DMS79 treated with DMSO at 0.1 percent for 48 hours (cell line): ENCODE results near the gene MEGF6.

Experiments used
- DNase-seq: peaks from one replicate; lab custom pipeline; 2025; lab: John Stamatoyannopoulos, UW

The MEGF6 gene

GRCh38 chr1:3540876-3541275 lies 70.4 kb downstream of the MEGF6 start:
- no peak for DNase-seq

GRCh38 chr1:3539707-3540425 lies 71.4 kb downstream of the MEGF6 start:
- DNase-seq = no peak

GRCh38 chr1:3537359-3537758 lies 73.9 kb downstream of the MEGF6 start:
- no peak for DNase-seq

DNA sequence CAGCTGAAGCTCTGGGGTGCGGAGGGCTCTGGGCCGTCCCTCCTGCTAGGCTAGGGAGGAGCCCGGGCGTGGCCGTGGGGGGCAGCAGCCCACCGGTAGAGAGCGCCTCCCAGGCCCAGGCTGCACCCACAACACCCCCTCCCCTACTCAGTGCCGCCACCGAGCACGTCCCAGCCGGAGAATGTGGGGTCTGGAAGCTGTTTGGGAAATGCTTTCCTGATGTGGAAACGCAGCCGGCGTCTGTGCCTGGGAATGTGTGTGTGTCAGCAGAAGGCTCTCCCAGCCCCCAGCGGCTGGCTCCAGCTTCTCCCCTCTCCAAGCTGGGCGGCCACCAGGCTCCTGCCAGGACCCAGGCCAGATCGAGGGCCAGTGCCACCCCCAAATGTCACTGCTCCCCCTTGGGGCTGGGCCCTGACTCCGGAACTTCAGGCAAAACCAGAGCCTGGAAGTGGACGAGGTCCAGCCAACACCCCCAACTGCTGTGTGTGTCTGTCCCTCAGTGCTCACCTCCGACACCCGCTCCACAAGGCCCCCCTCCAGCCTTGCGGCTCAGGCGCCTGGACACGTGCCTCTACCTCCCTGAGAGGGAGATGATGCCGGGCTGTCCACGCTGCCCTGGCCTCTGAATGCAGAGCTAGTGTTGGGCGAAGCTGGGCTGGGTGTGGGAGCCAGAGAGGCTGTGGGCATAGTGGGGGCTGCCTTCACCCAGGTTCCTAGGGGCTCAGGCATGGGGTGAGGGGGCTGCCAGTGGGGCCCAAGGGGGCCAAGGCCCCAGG lies 74.7 kb downstream of the MEGF6 start:
- DNase-seq = no peak

DNA sequence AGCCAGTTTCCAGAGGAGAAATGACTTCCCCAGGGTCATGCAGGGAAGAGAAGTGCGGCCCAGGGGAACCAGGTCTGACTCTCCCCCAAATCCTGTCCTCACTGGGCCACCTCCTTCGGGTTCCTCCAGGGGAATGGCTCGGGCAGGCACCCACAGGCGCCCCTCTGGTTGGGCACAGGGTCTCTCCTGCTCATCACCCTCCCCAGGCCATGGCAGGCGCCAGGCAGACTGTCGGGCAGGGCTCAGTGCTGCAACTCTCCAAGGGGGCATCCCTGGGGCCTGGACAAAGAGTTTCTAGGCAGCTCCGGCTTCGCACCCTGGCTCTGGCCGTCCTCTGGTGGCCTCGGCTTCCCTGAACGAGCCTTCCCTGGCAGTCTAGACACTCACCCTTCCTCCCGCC lies 75.6 kb downstream of the MEGF6 start:
- no peak for DNase-seq

GRCh38 chr1:3534803-3535637 lies 76.3 kb downstream of the MEGF6 start:
- no peak for DNase-seq

- no peak for DNase-seq
These were observed 78.0 kb downstream of the MEGF6 start for GRCh38 chr1:3533067-3534048.

GRCh38 chr1:3531928-3532327 lies 79.4 kb downstream of the MEGF6 start:
- no peak for DNase-seq

GRCh38 chr1:3530926-3531818 lies 80.1 kb downstream of the MEGF6 start:
- peak; percentile 74 for DNase-seq

- DNase-seq = peak; percentile 76
These were observed 81.0 kb downstream of the MEGF6 start for GRCh38 chr1:3530086-3530925.

DNA sequence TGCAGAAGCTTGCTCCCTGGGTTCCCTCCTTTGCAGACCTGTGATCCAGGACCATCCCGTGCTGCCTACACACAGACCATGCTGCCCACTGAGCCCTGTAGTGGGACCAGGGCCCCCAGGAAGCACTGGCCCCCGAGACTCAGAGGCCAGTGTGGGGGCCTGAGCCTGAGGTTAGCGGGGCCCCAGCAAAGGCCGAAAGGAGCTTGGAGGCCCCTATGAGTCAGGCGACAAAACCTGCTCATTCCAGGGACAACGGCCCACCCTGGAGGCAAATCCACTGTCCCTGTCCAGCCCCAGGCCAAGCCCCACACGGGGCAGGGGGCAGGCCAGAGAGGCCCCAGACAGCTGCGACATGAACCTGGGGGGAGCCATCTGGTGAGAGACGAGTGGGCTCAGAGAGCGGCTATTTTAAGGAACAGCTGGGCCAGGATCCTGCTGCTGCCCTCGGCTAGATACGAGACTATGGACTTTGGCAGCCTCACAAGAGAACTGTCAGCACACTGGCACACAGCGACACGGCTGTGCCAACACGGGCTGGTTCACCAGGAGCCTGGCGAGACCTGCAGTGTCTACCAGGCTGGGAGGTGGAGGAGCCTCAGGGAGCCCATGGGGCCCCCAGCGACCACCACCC lies 82.1 kb downstream of the MEGF6 start:
- no peak for DNase-seq

DNA sequence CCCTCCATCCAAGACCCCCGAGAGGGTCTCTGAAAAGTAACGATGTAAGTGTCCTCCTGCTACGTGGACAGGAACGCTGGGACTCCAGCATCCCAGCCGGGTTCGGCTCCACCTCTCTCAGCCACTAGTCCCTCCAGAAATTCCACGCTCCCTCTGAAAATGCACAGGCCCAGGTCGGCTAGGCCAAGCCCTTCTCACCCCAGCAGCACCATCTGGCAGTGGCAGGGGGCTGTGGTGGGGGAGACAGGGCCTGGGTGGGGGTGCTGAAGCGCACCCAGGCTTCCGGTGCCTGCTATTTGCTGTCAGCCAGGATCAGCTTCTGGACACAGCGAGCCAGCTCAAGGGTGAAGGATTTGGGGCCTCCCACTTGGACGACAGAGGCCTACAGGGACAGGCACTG lies 83.5 kb downstream of the MEGF6 start:
- DNase-seq = no peak

GRCh38 chr1:3525551-3526482 lies 85.5 kb downstream of the MEGF6 start:
- no peak for DNase-seq

GRCh38 chr1:3524556-3525203 lies 86.6 kb downstream of the MEGF6 start:
- DNase-seq = no peak

GRCh38 chr1:3523980-3524379 lies 87.3 kb downstream of the MEGF6 start:
- DNase-seq = no peak

DNA sequence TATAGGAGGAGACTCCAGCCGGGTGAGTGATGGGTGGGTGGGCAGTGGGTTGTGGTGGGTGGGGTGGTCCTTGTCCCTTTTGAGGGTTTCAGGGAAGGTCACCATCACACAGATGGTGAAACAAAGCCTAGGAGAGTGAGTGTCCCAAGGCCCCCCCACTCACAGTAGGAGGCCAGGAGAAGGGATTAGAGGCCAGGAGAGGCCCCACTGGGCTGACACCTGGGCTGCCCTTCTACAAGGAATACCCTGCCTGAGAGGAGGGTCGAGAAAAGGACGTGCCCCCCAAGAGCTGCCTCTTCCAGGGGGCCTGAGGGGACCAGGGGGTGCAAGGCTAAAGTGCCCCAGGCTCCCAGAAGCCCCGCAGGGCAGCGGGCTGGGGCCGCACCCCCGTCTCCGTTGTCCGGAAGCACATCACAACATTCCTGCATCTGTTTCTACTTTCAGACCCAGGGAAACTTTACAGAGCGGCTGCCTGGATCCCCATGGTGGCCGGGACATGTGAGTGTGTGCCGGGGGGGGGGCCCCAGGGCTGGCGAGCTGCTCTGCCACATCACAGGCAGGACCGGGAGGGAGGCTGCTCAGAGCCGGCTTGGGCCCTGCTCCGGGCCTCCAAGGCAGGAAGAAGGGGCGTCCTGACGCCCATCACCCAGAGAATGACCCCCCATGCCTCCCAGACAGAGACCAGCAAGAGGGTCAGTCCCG lies 88.6 kb downstream of the MEGF6 start:
- no peak for DNase-seq

GRCh38 chr1:3522112-3522511 lies 89.2 kb downstream of the MEGF6 start:
- no peak for DNase-seq
